ENCODE data around the gene NUDT4B. TPM values are rescaled to one million over a fixed set of nuclear protein-coding genes. Genes with fewer than 3 reads are reported as not detected.
"Not testable (repeated sequence)": the region's sequence is repeated elsewhere in the genome, so short reads cannot be mapped to it uniquely, and the experiment has no call there.

NUDT4B gene
- total RNA-seq = under 1 TPM in 1 of 2 experiments, not detected in 1; 0.84 TPM

DNA sequence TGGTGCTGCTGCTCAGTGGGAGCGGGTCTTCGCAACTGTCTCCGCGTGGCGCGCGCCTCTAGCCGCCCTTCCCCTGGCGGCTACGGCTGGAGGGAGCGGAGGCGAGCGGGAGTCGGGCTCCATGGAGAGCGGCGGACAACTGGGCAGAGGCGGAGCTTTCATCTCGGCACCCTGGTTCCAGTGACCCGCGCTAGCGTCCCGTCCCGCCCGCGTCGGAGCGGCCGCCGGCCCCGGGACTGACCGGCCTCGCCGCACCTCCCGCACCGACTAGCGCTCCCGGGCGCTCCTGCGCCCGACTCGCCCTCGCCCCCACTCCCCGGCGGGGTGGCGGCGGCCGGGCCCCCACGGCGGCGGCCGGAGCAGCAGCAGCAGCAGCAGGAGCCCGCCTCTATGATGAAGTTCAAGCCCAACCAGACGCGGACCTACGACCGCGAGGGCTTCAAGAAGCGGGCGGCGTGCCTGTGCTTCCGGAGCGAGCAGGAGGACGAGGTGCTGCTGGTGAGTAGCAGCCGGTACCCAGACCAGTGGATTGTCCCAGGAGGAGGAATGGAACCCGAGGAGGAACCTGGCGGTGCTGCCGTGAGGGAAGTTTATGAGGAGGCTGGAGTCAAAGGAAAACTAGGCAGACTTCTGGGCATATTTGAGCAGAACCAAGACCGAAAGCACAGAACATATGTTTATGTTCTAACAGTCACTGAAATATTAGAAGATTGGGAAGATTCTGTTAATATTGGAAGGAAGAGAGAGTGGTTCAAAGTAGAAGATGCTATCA is at the start of gene NUDT4B:
TSS of gene NUDT4B (plus strand) at position 212 of the 772 bp plus-strand sequence. CDS start at position 391, 179 bp downstream.
- peak; percentile 79 for ATAC-seq
- H3K4me3 Mint-ChIP-seq; H3K9me3 Mint-ChIP-seq (ENCODE audit: low read depth); H3K36me3 Mint-ChIP-seq; DNase-seq; CTCF ChIA-PET; H3K27me3 Mint-ChIP-seq; H3K27ac Mint-ChIP-seq; H3K4me1 Mint-ChIP-seq: not testable (repeated sequence)

DNA sequence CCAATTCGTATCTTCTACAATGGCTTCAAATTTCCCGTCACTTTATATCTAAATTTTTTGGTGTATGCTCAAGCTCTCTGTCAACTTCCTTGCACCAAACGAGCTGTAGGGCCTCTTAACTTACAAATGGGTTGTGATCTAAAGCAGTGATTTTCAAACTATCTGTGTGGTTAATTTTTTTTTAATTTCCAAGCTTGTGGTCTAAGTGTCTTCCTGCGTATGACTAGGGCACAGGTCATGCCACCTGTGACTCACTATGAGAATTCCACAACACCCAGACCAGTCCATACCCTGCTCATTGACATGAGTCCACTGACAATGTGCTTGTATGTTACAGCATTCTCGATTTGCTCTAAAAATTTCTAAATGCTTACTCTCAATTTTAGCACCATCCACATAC is 49.2 kb upstream of the NUDT4B start:
- DNase-seq; H3K9me3 Mint-ChIP-seq (ENCODE audit: low read depth); H3K27me3 Mint-ChIP-seq; CTCF ChIA-PET; H3K4me3 Mint-ChIP-seq; H3K36me3 Mint-ChIP-seq; H3K4me1 Mint-ChIP-seq; H3K27ac Mint-ChIP-seq: not testable (repeated sequence)
- ATAC-seq = peak; percentile 78

- H3K4me1 Mint-ChIP-seq; H3K27me3 Mint-ChIP-seq; CTCF ChIA-PET; H3K27ac Mint-ChIP-seq; H3K9me3 Mint-ChIP-seq (ENCODE audit: low read depth); ATAC-seq; DNase-seq; H3K4me3 Mint-ChIP-seq; H3K36me3 Mint-ChIP-seq: not testable (repeated sequence)
Measured at GRCh38 chr1:148702242-148702641, 46.3 kb upstream of the NUDT4B start.

GRCh38 chr1:148703973-148704591 is 44.5 kb upstream of the NUDT4B start:
- H3K9me3 Mint-ChIP-seq (ENCODE audit: low read depth); H3K36me3 Mint-ChIP-seq; H3K27ac Mint-ChIP-seq; CTCF ChIA-PET; H3K4me3 Mint-ChIP-seq; DNase-seq; H3K4me1 Mint-ChIP-seq; H3K27me3 Mint-ChIP-seq; ATAC-seq: not testable (repeated sequence)

DNA sequence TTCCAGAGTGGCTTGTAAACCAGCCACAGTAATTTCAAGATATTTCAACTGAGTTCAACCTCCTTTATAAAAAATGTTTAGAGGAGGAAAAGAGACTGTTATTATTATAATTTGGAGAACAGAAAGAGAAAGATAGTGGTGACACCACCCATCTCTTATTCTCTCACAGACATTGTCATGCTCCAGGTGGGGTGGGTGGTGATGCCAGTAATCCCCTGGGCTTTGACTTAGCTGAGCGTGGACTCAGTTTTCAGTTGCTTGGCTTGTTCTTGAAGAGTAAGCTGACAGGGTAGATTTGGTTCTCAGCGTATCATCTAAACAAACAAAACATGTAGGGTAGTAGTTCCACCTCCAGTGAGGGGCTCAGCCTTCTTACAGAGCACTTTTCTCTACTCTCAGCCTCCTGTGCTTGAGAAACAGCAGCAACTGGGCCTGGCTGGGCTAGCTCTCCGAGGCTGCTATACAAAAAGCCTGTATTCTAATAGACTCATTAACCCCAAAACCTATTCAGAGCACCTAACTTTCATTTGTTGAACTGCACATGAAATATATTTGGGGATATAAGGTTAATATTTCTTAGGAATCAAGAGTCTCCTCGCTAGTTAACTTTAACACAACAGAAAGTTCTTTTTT is 43.1 kb upstream of the NUDT4B start:
- H3K9me3 Mint-ChIP-seq (ENCODE audit: low read depth); ATAC-seq; H3K36me3 Mint-ChIP-seq; DNase-seq; H3K4me1 Mint-ChIP-seq; CTCF ChIA-PET; H3K27me3 Mint-ChIP-seq; H3K4me3 Mint-ChIP-seq; H3K27ac Mint-ChIP-seq: not testable (repeated sequence)

GRCh38 chr1:148708779-148709333 is 39.7 kb upstream of the NUDT4B start:
- CTCF ChIA-PET; H3K36me3 Mint-ChIP-seq; DNase-seq; H3K4me3 Mint-ChIP-seq; H3K27ac Mint-ChIP-seq; H3K9me3 Mint-ChIP-seq (ENCODE audit: low read depth); H3K4me1 Mint-ChIP-seq; ATAC-seq; H3K27me3 Mint-ChIP-seq: not testable (repeated sequence)

DNA sequence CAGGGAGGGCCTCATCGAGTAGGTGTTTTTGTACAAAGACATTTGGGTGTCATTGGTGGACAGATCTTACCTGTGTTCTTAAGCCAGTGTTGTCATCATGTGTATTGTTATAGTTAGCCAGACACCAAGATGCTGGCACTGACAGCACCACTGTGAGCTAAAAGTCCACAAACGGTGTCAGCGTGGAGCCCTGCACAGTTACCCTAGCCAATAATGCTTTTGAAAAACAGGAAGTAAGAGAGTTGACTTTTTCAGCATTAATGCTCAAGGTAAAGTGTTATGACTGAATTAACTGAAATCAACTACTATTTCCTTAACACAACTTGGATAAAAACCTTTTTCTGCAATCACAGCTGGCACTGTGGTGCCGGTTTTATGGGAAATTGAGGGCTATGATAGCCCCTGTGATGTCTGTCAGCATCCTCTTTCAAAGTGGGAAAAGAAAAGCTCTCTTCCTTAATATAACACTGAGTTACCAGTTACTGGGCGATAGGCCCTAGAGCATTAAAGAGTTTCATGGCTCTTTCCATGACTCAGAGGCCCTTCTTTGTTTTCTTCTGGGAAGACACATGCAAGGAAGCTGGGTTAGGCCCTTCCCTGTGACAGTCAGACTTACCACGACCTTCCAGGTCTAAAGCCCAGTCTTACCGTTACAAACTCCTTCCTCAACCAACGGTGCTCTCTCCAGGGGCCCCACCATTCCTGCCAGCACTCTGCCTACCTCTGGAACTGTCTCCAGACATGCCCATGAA is 37.6 kb upstream of the NUDT4B start:
- H3K9me3 Mint-ChIP-seq (ENCODE audit: low read depth); H3K27me3 Mint-ChIP-seq; H3K4me3 Mint-ChIP-seq; H3K27ac Mint-ChIP-seq; H3K4me1 Mint-ChIP-seq; ATAC-seq; DNase-seq; H3K36me3 Mint-ChIP-seq; CTCF ChIA-PET: not testable (repeated sequence)

DNA sequence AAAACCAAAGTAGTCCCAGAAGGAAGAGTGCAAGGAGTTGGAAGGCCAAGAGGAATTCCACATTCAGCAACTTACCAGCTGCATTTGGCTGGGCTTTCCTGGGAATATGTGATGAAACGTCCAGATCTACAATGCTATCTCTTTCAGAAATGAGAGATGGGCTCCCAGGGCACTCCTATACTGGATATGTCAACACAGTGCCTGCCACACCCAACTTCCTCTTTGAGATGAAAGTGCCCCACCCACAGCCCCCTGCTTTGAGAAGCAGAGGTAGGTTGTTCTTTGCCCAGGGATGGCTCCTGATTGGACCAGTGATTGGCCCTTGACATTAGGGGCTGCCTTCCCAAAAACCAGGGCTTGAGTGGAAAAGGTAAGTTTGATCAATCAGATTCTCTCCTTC is 36.2 kb upstream of the NUDT4B start:
- H3K36me3 Mint-ChIP-seq; H3K9me3 Mint-ChIP-seq (ENCODE audit: low read depth); ATAC-seq; DNase-seq; H3K4me3 Mint-ChIP-seq; H3K27ac Mint-ChIP-seq; H3K4me1 Mint-ChIP-seq; H3K27me3 Mint-ChIP-seq; CTCF ChIA-PET: not testable (repeated sequence)

DNA sequence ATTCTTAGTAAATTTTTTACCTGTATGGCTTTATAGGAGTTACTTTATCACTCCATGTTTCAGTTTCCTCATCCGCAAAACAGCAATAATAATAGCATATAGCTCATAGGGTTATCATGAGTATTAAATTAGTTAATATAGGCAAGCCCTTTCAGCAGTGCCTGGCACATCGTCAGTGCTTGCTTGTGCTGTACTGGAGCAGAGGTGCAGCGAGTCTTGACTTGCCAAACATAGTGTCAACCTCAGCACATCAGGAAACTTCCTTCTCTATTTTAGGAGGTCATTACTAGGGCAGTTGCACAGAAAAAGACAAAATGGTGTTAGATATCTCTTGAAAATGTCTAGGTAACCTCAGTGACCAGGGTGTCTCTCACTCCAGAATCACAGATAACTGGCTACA is 33.1 kb upstream of the NUDT4B start:
- not testable (repeated sequence) for H3K4me3 Mint-ChIP-seq

GRCh38 chr1:148716966-148717520 is 31.5 kb upstream of the NUDT4B start:
- H3K27ac Mint-ChIP-seq; CTCF ChIA-PET; H3K4me3 Mint-ChIP-seq; DNase-seq; H3K36me3 Mint-ChIP-seq; H3K9me3 Mint-ChIP-seq (ENCODE audit: low read depth); H3K27me3 Mint-ChIP-seq; H3K4me1 Mint-ChIP-seq: not testable (repeated sequence)
- ATAC-seq = peak; percentile 77

More for the DNA sequence above, 33.1 kb upstream of the NUDT4B start:
- CTCF ChIA-PET; ATAC-seq; H3K27me3 Mint-ChIP-seq; H3K9me3 Mint-ChIP-seq (ENCODE audit: low read depth); H3K4me1 Mint-ChIP-seq; H3K27ac Mint-ChIP-seq; H3K36me3 Mint-ChIP-seq; DNase-seq: not testable (repeated sequence)

- H3K27ac Mint-ChIP-seq; H3K4me1 Mint-ChIP-seq; H3K27me3 Mint-ChIP-seq; ATAC-seq; H3K9me3 Mint-ChIP-seq (ENCODE audit: low read depth); CTCF ChIA-PET; H3K4me3 Mint-ChIP-seq; DNase-seq; H3K36me3 Mint-ChIP-seq: not testable (repeated sequence)
Measured at GRCh38 chr1:148720918-148721317, 27.7 kb upstream of the NUDT4B start.

- CTCF ChIA-PET; H3K27ac Mint-ChIP-seq; H3K9me3 Mint-ChIP-seq (ENCODE audit: low read depth): not testable (repeated sequence)
Measured at GRCh38 chr1:148722758-148723157, 25.8 kb upstream of the NUDT4B start.

DNA sequence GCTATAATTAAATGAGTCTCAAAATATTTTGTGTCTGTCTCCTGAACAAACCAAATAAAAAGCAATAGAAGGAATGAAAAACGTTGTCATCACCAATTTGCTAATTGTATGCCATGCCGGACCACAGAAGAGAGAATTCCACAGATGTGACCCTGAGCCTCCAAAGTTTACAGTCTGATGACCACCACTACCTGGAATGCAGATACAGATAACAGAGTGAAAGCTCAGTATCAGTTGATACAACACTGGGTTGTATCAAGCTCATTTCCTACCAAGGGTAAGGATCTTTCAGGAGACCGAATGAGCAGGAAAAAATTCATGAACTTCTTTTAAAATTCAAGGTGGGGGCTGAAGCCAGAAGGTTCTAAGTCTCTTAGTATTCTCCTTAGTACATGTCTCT is 25.1 kb upstream of the NUDT4B start:
- H3K4me1 Mint-ChIP-seq; H3K4me3 Mint-ChIP-seq; H3K27me3 Mint-ChIP-seq; CTCF ChIA-PET; ATAC-seq; H3K9me3 Mint-ChIP-seq (ENCODE audit: low read depth); H3K27ac Mint-ChIP-seq; DNase-seq; H3K36me3 Mint-ChIP-seq: not testable (repeated sequence)

More at GRCh38 chr1:148722758-148723157, 25.8 kb upstream of the NUDT4B start:
- H3K4me1 Mint-ChIP-seq, ATAC-seq, DNase-seq, H3K4me3 Mint-ChIP-seq, H3K36me3 Mint-ChIP-seq, H3K27me3 Mint-ChIP-seq: not testable (repeated sequence)

Data from activated CD8-positive, alpha-beta memory T cell treated with anti-CD3 and anti-CD28 coated beads, Interleukin-2, amount 10 ng/mL, durations not matched to agents 7 days and 5 days (primary cell).